Measurements from ENCODE around the gene CTDSPL.

- TF ChIP-seq CTCF (IDR thresholded peaks at IDR 0.05): no peak
- TF ChIP-seq POLR2AphosphoS5 (IDR thresholded peaks at IDR 0.05): no peak
- TF ChIP-seq EP300 (IDR thresholded peaks at IDR 0.05): no peak
- TF ChIP-seq POLR2A (IDR thresholded peaks at IDR 0.05): no peak
Measured at GRCh38 chr3:38009807-38010591, 148.3 kb downstream of the CTDSPL start.
